PC-9 (cell line): ENCODE data around the gene AHI1. TPM values are rescaled to one million over a fixed set of nuclear protein-coding genes. Genes with fewer than 3 reads are reported as not detected.

Experiments used
- BruUV-seq: library from RNA; stranded (reverse); fragments of 400-500 nt; replicated peaks from 2 replicates; lab custom pipeline; 2021; lab: Mats Ljungman, UMichigan
- CTCF ChIA-PET: fragments of 300-600 bp; sonication (Branson Sonifier 250); formaldehyde crosslinking; loops from one replicate; lab custom pipeline; 2022; ENCODE audit warnings: antibody characterized with exemption; lab: Charles Lee
- POLR2A ChIA-PET: fragments of 300-600 bp; sonication (Branson Sonifier 250); formaldehyde crosslinking; loops from one replicate; lab custom pipeline; 2022; ENCODE audit warnings: antibody characterized with exemption; ENCODE audit not compliant: unreplicated experiment; lab: Charles Lee
- DNase-seq, 2 experiments: peaks; one replicate each; pipeline versions ENCODE4 v3.0.0 to v3.0.0-alpha.2; 2015 to 2022; ENCODE audit warnings: mixed read lengths in 1 of 2
- H2AFZ ChIP-seq: fragments of 200-600 bp; sonication (generic); 2 replicates; pipeline ENCODE4 v1.8.1; 2017; ENCODE audit warnings: antibody characterized with exemption
- H3F3A ChIP-seq: fragments of 200-600 bp; sonication (generic); 2 replicates; pipeline ENCODE4 v1.8.1; 2017; ENCODE audit warnings: antibody characterized with exemption, mild to moderate bottlenecking, low read depth; ENCODE audit not compliant: insufficient read depth
- H3K27ac ChIP-seq: fragments of 200-600 bp; sonication (generic); 2 replicates; pipeline ENCODE4 v1.6.1; 2016; ENCODE audit warnings: mixed run types
- H3K27me3 ChIP-seq: fragments of 200-600 bp; sonication (generic); 2 replicates; pipeline ENCODE4 v1.6.1; 2016; ENCODE audit warnings: low read depth, mixed run types; ENCODE audit not compliant: insufficient read depth
- H3K36me3 ChIP-seq: fragments of 200-600 bp; sonication (generic); 2 replicates; pipeline ENCODE4 v1.6.1; 2016; ENCODE audit warnings: low read depth, mixed run types
- H3K4me1 ChIP-seq: fragments of 200-600 bp; sonication (generic); replicated peaks from 2 replicates; pipeline ENCODE4 v1.6.1; 2016; ENCODE audit warnings: mixed run types; ENCODE audit not compliant: insufficient read depth
- H3K4me2 ChIP-seq: fragments of 200-600 bp; sonication (generic); 2 replicates; pipeline ENCODE4 v1.6.1; 2017; ENCODE audit warnings: mixed run types
- H3K4me3 ChIP-seq: fragments of 200-600 bp; sonication (generic); 2 replicates; pipeline ENCODE4 v1.6.1; 2016; ENCODE audit warnings: mixed run types
- H3K79me2 ChIP-seq: fragments of 200-600 bp; sonication (generic); 2 replicates; pipeline ENCODE4 v1.6.1; 2017; ENCODE audit warnings: low read depth, mixed run types
- H3K9me2 ChIP-seq: fragments of 200-600 bp; sonication (generic); 2 replicates; pipeline ENCODE4 v1.8.1; 2017; ENCODE audit warnings: mild to moderate bottlenecking; ENCODE audit not compliant: insufficient read depth
- H3K9me3 ChIP-seq: fragments of 200-600 bp; sonication (generic); 2 replicates; pipeline ENCODE4 v1.8.1; 2016; ENCODE audit warnings: low read depth; ENCODE audit not compliant: insufficient read depth
- H4K20me1 ChIP-seq: fragments of 200-600 bp; sonication (generic); 2 replicates; pipeline ENCODE4 v1.8.1; 2017; ENCODE audit not compliant: insufficient read depth
- CTCF ChIP-seq: fragments of 200-600 bp; sonication (generic); conservative IDR thresholded peaks from 2 replicates; pipeline ENCODE4 v1.6.1; 2017; ENCODE audit warnings: mixed run types, antibody characterized with exemption, mild to moderate bottlenecking, moderate library complexity
- EZH2 ChIP-seq: fragments of 200-600 bp; sonication (generic); IDR thresholded peaks from 2 replicates; pipeline ENCODE4 v1.8.0; 2017; ENCODE audit warnings: antibody characterized with exemption, low read depth
- intact Hi-C: fragments of 100-400 bp; cut with micrococcal nuclease; formaldehyde crosslinking; loops from one replicate; pipeline ENCODE4 v1.10.0; 2022; ENCODE audit not compliant: unreplicated experiment
- total RNA-seq: library from RNA; stranded (reverse); gene quantifications from 2 replicates; pipeline ENCODE4 v1.2.3, GENCODE V29; 2021

AHI1 gene
- total RNA-seq, 1 experiment from 2014 or later, result 19.9 TPM

- ChIA-PET POLR2A (no interaction called here), CTCF (no interaction called here)
- no TSS peak for BruUV-seq
- Histone ChIP-seq H3K9me3 (no peaks in the 10 kb centered on the region), H3K27ac (no peak overlapping the region), H3K9me2 (no peaks in the 10 kb centered on the region; the same call in 1 of the 2 replicates), H3K36me3 (no peaks in the 10 kb centered on the region), H3K4me2 (no peak overlapping the region), H3K4me1 (no peaks in the 10 kb centered on the region), H3F3A (no peaks in the 10 kb centered on the region), H4K20me1 (no peaks in the 10 kb centered on the region), H3K27me3 (no peaks in the 10 kb centered on the region), H3K4me3 (no peak overlapping the region), H2AFZ (no peak overlapping the region), H3K79me2 (no peaks in the 10 kb centered on the region)
- no peak for DNase-seq
- TF ChIP-seq CTCF (no peak), EZH2 (no peak)
- intact Hi-C loops, result loop anchor here (10.0 kb wide), 2 partner anchors 75 to 785 kb away; no protein-coding TSS in a partner anchor
These were observed 32.6 kb upstream of the AHI1 start for GRCh38 chr6:135530113-135530512.

- Histone ChIP-seq H2AFZ (no peak overlapping the region), H3K27me3 (no peaks in the 10 kb centered on the region), H3K27ac (no peak overlapping the region), H3K36me3 (no peaks in the 10 kb centered on the region), H3K4me3 (no peak overlapping the region), H3K4me2 (no peak overlapping the region), H3F3A (no peaks in the 10 kb centered on the region), H3K79me2 (no peaks in the 10 kb centered on the region), H3K4me1 (peaks cover 8% of the 10 kb centered on the region), H4K20me1 (no peaks in the 10 kb centered on the region), H3K9me3 (no peaks in the 10 kb centered on the region), H3K9me2 (no peaks in the 10 kb centered on the region; the same call in 1 of the 2 replicates)
- DNase-seq, result no peak
- ChIA-PET POLR2A (no interaction called here), CTCF (no interaction called here)
- TF ChIP-seq EZH2, result no peak
- intact Hi-C loops, result no loop called here
- BruUV-seq, result no TSS peak
These were observed 30.4 kb upstream of the AHI1 start for GRCh38 chr6:135527960-135528249.

GRCh38 chr6:135527116-135527959, 29.8 kb upstream of the AHI1 start:
- Histone ChIP-seq H3K9me2 (peaks cover 4% of the 10 kb centered on the region; the same call in 1 of the 2 replicates), H3F3A (no peaks in the 10 kb centered on the region), H3K36me3 (no peaks in the 10 kb centered on the region), H3K27me3 (no peaks in the 10 kb centered on the region), H4K20me1 (no peaks in the 10 kb centered on the region), H3K4me3 (no peak overlapping the region), H3K4me2 (no peak overlapping the region), H3K4me1 (peaks cover 10% of the 10 kb centered on the region), H3K27ac (no peak overlapping the region), H3K79me2 (no peaks in the 10 kb centered on the region), H2AFZ (no peak overlapping the region), H3K9me3 (no peaks in the 10 kb centered on the region)
- ChIA-PET CTCF (no interaction called here), POLR2A (no interaction called here)
- DNase-seq, result no peak
- TF ChIP-seq EZH2 (no peak), CTCF (no peak)
- no TSS peak for BruUV-seq
- intact Hi-C loops, result no loop called here
